Stimulated activated CD4-positive, alpha-beta T cell treated with anti-CD3 and anti-CD28 coated beads, Interleukin-4, amount 100 ng/mL, for 1 hour (primary cell): Measurements from ENCODE around the gene INS.

ENCODE experiments used
- DNase-seq: peaks from one replicate; pipeline ENCODE4 v3.0.0-alpha.2; 2020

The INS gene

GRCh38 chr11:2113776-2114175 is 47.2 kb downstream of the INS start:
- no peak for DNase-seq

- DNase-seq, result no peak
These were observed 50.5 kb downstream of the INS start for GRCh38 chr11:2110521-2110920.
